GM19023 (cell line): ENCODE data around the gene NEDD4L.

Source experiments
- ATAC-seq: cut with Tn5 transposase; IDR thresholded peaks from one replicate; pipeline ENCODE4 v1.9.1; 2021; ENCODE audit warnings: mild to moderate bottlenecking, moderate library complexity; ENCODE audit not compliant: unreplicated experiment

NEDD4L gene

DNA sequence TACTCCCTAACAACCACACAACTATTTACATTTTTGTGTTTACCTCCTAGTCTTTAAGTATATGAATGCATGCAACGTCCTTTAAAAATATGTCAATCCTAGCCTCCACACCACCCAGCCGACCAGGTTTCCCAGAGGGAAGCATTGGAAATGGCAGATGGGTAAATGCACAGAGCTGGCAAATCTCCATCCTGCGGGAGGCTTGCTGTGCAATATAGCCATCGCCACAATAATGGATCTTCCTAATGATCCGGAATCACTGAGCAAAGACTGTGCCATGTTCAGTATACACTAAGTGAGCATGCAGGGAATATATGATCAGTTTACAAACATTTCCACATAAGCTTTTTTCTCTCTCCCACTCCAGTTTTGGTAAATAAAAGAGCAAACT, 131.8 kb downstream of the NEDD4L start:
- ATAC-seq: no peak

DNA sequence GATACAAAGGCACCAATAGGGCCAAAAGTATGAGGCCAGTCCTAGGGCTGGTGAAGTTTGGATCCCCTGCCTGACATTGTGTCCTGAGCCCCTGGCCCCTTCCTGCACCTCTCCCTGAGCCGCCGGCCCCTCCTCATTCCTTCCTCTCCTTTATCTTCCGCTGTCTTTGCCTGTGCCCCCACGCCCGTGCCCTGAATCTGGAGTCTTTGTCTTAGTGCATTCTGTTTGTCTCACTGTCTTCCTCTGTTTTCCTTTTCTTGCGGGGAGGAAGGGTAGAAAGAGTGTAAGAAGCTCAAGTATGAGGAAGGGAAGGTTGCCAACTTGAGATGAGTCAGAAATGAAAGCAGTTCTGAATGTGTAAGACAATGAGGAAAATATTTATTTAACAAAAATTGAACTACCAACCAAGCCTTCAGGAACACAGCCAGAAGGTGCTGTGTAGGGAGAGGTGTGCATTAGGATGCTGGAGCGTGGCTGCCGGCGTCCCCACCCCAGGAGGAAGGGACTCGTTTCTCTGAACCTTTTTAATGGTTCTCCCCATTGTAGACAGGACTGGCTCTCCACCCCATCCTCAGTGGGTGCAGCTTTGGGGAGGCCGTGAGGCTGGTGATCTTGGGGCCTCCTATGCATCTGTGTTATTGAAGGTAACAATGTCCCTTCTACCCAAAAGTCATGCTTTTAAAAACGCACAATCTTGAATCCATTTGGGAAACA, 133.1 kb downstream of the NEDD4L start:
- ATAC-seq: no peak

DNA sequence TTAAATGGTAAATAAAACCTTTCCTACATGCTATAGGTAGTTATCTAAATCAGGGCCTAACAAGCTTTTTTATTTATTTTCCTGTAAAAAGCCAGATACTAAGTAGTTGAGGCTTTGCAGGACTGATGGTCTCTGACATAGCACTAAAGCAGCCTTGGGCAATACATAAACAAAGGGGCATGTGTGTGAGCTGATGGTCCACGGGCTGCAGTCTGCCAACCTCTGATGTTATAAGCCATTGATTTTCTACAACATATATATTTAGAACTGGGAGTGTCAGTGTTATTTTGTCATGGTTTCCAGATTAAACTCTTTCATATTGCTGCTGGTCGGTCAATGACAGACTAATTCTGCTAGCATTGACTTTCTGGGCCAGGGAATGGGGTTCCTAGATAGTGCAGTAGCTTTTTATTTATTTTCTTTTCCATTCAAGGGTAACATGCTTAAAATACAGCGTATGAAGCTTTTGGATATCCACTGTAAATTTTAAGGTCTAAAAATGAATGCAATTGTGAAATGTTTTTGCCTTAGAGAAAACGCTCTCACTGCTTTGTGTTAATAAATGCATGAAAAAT, 134.0 kb downstream of the NEDD4L start:
- no peak for ATAC-seq

DNA sequence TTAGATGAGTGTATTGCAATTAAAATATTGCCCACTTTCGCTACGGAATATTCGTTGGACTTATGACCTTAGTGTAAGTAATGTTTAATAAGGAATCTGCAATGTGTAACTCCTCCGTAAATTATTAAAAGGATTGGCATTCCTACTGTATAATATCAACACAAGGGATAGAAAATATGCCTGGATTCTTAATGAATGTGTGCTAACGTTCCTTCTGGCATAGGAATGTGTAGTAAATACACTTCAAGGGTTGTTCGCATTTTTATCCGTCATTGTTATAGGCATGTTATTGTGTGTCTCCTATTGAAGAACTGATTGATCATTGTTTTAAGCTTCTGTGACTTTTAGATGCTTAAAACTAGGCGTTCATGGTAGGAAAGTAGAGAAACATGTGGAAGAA, 134.5 kb downstream of the NEDD4L start:
- ATAC-seq: no peak

DNA sequence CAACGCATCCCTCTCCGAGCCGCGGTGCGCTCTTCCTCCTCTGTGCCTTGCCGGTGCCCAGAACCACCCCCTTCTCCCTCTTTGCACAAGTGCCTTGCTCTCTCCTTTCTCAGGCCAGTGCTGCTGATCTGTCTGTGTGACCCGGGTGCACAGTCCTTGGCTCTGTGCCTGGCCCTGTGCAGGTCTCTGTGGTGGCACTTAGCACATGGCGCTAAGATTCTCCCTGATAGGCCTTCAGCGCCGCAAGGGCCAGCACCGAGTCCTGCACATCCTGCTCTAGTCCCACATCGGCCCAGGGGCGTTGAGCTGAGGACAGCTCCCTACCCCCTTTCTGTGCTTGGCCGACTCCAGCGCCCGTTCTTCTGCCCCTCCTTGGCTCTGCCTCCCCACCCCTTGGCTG, 136.1 kb downstream of the NEDD4L start:
- no peak for ATAC-seq

DNA sequence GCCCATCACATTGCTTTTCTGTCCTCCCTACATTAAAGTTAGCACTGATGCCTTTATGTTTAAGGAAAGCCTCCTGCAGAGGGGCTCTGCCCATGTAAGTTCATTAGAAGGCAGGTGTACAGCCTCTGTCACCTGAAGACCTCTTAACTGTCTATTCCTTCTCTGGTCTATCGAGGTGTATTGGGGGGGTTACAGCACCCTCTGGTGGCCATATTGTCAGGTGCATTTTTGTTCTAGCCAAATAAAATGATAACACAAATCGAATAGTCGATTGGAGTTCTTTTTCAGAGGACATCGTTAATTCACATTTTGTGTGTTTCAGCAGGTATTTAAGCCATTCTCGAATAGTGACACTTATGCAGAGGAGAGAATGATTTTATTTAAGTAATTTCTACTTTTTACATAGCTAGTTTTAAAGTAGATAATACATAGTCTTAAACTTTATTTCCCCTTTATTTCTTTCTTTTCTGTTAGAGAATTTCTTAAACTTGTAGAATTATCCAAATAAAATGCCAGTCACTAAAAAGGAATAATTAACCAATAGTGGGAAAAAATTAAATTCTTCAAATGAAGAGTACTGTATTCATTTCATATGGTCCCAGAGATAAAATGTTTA, 136.8 kb downstream of the NEDD4L start:
- no peak for ATAC-seq

DNA sequence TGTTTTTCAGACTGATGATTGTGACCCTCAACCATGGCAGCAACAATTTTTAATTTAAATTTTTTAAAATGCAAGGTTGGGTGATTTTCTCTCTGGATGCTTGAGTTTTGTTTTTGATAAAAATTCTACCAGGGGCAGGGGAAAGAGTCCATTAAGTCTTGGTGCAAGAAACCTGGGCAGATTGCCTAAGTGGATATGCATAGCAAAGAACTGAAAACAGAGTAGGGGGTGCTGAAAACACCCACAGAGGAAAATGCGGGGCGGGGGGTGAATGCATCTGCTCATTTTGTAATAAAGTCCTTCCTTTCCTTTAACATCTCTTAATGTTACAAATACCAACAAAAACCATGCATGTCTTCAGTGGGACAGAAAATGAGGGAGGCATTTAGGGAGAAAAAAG, 138.0 kb downstream of the NEDD4L start:
- no peak for ATAC-seq

DNA sequence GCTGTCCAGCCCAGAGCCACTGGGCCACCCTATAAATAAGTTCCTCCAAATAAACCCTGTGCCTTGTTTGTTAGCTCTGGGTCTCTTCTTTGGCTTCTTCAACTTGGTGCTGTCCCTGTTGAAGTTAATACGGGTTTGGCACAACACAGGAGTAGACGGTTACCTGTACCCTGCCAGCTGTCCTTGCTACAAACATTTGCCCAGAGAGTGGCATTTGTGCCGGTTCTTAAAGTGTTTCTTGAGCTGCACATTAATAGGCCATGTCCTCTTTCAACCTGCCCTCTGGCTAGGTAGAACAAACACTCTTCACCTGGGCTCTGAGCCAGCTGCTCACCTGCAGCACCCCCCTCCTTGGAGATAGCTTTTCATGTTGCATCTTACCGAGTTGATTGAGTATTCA, 139.2 kb downstream of the NEDD4L start:
- ATAC-seq: no peak

DNA sequence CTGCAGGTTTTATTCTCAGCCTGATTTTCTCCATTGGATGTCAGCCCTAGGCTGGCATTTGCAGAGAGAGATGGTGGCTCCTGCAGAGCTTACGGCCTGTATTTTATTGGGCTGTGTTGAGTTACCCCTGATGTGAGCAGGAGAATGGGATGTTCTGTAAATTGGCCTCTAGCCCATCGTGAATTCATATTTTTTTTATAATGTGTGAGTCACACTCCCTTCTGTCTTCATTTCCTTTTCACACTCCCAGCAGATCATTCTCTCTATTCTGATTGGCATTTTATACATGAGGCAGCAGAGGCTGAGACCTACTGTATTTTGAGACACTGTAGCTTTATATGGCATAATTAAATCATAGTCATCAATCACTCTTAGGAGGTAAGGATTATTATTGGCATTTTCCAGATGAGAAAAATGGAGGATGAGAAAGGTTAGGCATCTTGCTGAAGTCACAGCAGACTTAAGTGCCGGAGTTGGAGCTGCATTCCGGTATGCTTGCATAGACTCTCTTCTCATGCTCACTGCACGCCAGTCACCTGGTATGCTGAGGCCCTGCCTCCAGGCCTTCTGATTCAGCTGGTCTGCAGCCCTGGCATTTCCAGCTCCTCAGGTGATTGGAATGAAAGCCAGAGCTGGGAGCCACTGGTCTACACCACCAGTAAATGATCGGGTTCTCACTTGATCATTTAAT, 142.4 kb downstream of the NEDD4L start:
- ATAC-seq: no peak

DNA sequence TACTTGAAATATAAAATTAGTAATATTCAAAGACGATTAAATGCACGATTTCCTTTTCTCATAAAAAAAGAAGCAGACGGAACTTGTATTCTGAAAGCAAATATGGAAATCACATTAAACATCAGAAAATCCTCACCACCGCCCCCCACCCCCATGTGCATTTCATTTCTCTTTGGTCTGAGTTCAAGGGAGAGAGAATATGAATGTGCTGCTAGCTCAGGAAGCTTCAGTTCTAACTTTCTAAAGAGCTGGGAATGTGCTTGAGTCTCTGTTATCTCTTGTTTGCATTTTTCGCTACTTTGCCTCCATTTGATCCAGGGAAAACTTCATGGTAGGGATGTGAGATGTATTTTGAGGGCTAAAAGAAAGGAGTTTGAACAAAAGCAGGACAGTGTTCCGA, 143.6 kb downstream of the NEDD4L start:
- ATAC-seq: no peak

DNA sequence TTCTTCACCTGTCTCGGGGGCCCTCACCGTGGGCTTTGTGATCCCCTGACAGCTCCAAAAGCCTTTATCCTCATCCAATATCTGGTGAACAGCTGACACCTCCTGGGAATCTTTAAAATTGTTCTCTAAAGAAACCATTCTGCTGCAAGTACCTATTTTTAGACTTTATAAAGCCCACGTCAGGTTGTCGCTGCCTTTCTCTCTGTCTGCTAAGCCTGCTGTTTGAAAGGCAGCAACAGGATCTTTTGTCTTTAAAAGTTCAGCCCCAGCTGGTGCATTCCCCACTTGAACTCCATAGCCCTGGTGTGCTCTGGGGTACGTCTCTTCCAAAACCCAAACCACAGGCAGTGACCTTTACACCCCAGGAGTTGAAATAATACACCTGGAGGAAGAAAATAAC, 145.0 kb downstream of the NEDD4L start:
- ATAC-seq: no peak

DNA sequence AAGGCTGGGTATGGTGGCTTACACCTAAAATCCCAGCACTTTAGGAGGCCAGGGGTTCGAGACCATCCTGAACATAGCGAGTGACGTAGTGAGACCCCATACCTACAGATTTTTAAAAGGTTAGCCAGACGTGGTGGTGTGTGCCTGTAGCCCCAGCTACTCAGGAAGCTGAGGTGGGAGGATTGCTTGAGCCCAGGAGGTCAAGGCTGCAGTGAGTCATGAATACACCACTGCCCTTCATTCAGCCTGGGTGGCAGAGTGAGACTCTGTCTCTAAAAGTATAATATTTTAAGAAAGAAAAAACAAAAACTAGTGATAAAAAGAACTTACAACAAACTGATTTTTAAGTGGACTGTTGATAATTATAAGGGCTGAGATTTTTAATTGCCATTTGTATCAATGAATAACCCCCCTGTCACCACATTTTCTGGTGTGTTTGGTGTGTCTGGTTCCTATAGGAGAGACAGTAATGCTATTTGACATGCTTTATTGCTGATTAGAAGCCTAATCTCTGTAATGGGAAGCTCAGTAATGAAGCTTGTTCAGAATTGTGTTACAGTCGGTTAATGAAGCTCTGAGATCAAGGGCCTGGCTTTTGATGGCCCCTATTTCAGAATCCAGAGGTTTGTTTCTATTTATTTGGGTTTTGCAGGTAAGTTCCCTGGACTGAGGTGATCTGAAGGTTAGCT, 147.0 kb downstream of the NEDD4L start:
- no peak for ATAC-seq

DNA sequence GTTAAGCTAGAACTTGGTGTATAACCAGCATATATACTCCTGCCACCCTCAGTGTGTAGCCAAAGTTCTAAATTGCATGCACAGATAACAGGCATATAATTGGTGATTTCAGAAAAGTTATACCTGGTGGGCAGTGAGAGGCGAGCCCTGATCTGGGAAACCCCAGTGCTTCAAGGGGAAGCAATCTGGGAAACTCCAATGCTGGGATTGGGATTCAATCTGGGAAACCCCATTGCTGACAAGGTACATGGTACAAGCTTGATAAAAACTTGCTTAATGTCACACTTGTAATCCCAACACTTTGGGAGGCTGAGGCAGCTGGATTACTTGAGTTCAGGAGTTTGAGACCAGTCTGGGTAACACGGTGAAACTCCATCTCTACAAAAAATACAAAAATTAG, 147.6 kb downstream of the NEDD4L start:
- no peak for ATAC-seq

DNA sequence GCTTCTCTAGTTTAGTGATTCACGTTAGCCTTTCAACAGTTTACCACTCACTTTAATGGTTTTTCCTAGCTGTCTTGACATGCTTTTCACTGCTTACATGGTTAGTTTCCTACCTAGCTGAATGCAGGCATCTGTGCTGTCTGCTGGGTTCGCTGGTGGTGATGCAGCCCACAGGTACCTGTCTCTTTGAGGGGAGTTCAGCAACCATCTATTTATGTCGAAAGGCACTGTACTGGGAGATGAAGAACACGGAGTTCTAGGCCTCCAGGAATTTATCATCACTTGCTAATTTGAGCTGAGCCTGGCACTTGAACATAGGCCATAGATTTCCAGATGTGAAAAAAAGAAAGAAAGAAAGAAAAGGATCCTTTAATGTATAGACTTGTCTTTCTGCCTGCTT, 148.5 kb downstream of the NEDD4L start:
- ATAC-seq: no peak

DNA sequence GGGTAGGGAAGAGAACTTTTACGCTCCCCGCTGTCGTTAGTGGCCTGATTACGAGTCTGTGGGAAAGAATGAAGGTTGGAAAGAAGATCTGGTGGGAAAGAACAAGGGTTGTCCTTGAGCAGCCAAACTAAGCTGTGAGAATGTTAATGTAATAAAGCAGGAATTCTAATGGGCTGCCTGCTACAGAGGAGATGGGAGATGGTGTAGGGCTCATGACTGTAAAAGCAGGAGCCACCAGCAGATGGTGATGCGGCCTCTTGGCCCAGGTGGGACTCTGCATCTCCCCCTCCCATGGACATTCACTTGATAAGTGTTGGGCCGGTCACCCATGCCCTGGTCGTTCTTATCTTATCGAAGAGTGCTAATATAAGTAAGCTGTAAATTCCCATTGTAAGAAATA, 150.0 kb downstream of the NEDD4L start:
- ATAC-seq: no peak

DNA sequence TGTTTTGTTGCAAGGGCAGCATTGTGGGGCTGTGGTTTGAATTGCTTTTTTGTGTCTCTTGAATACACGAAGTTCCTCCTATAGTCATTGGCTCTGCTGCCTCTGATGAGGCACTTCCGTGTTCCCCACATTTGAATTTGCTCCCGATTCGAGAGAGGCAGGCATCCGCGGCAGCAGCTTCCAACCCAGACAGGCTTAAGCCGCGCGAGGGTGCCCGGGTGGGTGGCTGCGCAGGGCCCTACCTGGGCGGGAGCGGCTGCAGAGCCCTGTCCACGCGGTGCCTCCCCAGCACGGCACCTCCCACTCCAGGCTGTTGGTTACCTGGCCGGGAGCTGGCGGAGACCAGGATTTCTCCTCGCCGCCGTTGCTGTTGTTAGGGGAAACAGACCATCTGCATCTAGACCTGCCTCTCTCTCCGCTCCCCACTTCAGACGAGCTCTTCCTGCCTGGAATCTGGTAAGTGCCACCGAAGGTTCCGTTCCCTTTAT, 151.3 kb downstream of the NEDD4L start:
- no peak for ATAC-seq

DNA sequence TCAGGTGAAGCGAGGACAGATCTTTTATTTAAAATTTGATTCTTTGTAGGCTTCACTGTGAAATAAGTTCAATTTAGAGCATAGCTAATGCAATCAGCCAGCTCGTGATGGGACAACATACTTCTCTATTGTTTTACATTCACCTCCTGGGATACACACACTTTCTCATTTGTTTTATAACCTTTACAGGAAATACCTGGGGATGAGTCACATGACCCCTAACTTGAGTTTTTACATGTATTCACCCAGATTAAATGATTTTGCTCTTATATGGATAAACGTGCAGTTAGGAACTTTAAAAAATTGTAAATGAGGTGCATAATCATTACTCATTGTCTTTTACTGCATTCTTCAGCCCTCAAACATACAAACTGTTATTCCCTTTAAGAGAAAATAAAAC, 152.1 kb downstream of the NEDD4L start:
- no peak for ATAC-seq

DNA sequence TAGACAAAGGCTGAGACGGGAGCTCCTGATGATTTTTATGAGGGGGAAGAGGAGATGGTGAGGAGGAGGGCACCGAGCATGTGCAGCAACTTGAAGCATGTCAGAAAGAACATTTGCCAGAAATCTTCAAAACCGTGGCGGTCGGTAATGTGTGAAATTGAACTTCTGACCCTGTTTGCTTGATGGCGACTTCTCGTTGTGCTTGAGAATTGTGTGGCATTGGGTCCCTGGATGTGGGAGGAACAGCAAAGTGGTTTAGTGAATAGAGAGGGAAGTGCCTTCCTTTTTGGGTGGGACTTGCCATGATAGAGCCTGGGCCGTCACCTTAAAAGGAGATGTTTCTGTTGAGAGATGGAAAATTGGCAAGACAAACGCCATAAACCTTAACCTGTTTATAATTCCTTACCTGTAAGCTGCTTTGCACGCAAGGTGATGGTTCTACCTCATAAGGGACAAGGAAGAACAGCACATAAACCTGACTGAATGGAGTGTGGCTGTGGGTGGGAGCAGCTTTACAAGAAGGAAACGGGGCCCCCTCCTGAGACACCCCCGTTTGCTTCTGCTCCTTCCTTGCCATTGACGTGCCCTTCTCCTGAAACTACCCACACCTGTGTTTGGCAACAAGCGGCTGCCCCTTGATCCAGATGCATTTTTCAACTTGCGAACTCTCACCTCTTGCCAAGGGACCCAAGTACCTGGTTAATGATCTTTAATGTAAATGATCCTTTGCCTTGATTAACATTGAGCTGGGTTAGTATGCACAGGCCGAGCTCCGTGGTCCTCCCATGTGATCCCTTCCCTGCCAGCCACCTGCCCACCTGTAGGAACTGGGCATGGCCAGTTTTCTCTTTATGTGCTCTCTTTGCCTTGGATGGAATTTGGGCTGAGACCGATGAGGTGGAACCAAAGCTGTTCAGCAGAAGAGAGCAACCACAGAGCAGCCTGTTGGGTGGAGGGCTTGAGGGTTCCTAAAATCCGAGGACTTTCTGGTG, 153.2 kb downstream of the NEDD4L start:
- no peak for ATAC-seq

DNA sequence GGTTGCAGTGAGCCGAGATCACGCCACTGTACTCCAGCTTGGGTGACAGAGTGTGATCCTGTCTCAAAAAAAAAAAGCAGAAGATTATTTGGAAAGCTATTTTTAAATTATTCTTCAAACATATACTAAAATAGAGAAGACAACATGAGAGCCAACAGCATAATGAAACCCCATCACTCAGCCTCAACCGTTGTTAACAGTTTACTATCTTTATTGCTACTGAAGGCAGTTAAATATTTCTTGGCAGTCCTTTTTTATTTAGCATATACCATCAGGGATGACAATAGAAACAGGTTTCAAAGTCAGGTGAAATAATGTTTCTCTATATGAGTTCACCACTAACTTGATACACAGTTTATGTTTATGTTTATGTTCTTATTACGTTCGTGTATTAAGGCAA, 157.2 kb downstream of the NEDD4L start:
- ATAC-seq: no peak
